ENCODE results near the gene PHOSPHO1. TPM values are rescaled to one million over a fixed set of nuclear protein-coding genes. Genes with fewer than 3 reads are reported as not detected.

The PHOSPHO1 gene
- total RNA-seq, 1 experiment from 2014 or later = 0.54 TPM

DNA sequence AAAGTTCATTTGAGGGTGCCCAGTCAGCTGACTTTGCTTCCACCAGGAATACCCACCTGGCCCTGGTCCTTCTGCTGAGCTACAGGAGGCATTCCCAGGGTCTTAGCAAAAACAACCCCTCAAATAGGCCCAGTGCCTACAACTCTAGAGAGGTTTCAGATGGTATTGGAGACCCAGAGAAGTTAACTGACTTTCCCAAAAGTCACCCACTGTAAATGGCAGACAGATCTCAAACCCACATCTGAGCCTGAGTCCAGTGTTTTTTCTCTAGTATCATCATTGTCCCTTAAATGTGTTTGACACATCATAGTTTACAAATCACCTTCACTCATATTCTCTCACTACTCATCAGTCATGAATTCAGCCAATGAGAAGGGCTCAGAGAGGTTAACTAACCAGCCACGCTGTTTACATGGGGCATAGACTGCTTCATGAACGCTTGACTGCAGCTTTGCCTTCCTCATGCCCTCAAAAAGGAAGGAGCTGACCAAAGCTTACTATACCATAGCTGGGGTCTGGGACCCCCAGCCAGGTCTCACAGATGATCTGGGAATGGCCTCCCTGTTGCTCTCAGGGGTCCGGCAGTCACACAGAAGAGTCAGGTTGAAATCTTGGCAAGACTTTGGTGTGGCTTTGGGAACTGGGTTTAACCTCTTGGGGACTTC lies 3.7 kb downstream of the PHOSPHO1 start:
- DNase-seq (ENCODE audit: low read depth, low spot score) (no peak), ATAC-seq (no peak)
- peaks cover 5% of the 10 kb centered on the region; the same call in 1 of the 2 replicates for H3K27me3 ChIP-seq (ENCODE audit: control insufficient read depth, insufficient read depth, low read length)
- peaks cover 17% of the 10 kb centered on the region for H3K4me1 ChIP-seq (ENCODE audit: control insufficient read depth, insufficient read depth, low read length)
- CTCF ChIA-PET = interaction anchor here (1.1 kb wide), 1 partner anchor 12 kb away, joined by 3 read pairs; no protein-coding TSS in a partner anchor
- POLR2A ChIA-PET = no interaction called here
- no peaks in the 10 kb centered on the region for H3K9me3 ChIP-seq (ENCODE audit: control insufficient read depth, insufficient read depth, low read depth, low read length)
- H3K36me3 ChIP-seq (ENCODE audit: control insufficient read depth, insufficient read depth, low read length) = no peaks in the 10 kb centered on the region; the same call in 1 of the 2 replicates
- in situ Hi-C loops (cut with HindIII; ENCODE audit: low pct_unique_long_range_greater_than_20kb, low sequenced_read_pairs) = no loop called here
- TF ChIP-seq POLR2AphosphoS5 (IDR thresholded peaks at IDR 0.05; ENCODE audit: low read depth, low read length) (no peak), SIN3A (IDR thresholded peaks at IDR 0.05; ENCODE audit: borderline replicate concordance, insufficient read depth, low read depth, low read length) (no peak), TCF7L2 (IDR thresholded peaks at IDR 0.05; ENCODE audit: low read depth, low read length) (no peak)
- TF ChIP-seq, protein P1, sequence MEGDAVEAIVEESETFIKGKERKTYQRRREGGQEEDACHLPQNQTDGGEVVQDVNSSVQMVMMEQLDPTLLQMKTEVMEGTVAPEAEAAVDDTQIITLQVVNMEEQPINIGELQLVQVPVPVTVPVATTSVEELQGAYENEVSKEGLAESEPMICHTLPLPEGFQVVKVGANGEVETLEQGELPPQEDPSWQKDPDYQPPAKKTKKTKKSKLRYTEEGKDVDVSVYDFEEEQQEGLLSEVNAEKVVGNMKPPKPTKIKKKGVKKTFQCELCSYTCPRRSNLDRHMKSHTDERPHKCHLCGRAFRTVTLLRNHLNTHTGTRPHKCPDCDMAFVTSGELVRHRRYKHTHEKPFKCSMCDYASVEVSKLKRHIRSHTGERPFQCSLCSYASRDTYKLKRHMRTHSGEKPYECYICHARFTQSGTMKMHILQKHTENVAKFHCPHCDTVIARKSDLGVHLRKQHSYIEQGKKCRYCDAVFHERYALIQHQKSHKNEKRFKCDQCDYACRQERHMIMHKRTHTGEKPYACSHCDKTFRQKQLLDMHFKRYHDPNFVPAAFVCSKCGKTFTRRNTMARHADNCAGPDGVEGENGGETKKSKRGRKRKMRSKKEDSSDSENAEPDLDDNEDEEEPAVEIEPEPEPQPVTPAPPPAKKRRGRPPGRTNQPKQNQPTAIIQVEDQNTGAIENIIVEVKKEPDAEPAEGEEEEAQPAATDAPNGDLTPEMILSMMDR (IDR thresholded peaks at IDR 0.05) = no peak
- TF ChIP-seq, protein P2, sequence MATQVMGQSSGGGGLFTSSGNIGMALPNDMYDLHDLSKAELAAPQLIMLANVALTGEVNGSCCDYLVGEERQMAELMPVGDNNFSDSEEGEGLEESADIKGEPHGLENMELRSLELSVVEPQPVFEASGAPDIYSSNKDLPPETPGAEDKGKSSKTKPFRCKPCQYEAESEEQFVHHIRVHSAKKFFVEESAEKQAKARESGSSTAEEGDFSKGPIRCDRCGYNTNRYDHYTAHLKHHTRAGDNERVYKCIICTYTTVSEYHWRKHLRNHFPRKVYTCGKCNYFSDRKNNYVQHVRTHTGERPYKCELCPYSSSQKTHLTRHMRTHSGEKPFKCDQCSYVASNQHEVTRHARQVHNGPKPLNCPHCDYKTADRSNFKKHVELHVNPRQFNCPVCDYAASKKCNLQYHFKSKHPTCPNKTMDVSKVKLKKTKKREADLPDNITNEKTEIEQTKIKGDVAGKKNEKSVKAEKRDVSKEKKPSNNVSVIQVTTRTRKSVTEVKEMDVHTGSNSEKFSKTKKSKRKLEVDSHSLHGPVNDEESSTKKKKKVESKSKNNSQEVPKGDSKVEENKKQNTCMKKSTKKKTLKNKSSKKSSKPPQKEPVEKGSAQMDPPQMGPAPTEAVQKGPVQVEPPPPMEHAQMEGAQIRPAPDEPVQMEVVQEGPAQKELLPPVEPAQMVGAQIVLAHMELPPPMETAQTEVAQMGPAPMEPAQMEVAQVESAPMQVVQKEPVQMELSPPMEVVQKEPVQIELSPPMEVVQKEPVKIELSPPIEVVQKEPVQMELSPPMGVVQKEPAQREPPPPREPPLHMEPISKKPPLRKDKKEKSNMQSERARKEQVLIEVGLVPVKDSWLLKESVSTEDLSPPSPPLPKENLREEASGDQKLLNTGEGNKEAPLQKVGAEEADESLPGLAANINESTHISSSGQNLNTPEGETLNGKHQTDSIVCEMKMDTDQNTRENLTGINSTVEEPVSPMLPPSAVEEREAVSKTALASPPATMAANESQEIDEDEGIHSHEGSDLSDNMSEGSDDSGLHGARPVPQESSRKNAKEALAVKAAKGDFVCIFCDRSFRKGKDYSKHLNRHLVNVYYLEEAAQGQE (IDR thresholded peaks at IDR 0.05; ENCODE audit: insufficient read depth in 1 of 2, low read depth in 2 of 2, low read length in 1 of 2) = no peak
- no peak overlapping the region for H3K27ac ChIP-seq (ENCODE audit: low read length)
- no peak overlapping the region for H3K4me3 ChIP-seq (ENCODE audit: low read depth in 2 of 2, low read length in 2 of 2)
- intact Hi-C loops (cut with micrococcal nuclease; ENCODE audit: unreplicated experiment) = loop anchor here (2.0 to 10.0 kb wide), 2 partner anchors 46 to 172 kb away; no protein-coding TSS in a partner anchor
- BruUV-seq (replicated peaks) = no TSS peak

GRCh38 chr17:49225554-49226236 lies 4.9 kb downstream of the PHOSPHO1 start:
- ChIA-PET POLR2A (interaction anchor here (0.6 kb wide), 1 partner anchor 39 kb away, joined by 6 read pairs; no protein-coding TSS in a partner anchor), CTCF (interaction anchor here (0.6 to 1.1 kb wide), 4 partner anchors 11 to 154 kb away, joined by 3 to 6 read pairs (median 3); no protein-coding TSS in a partner anchor)
- intact Hi-C loops (cut with micrococcal nuclease; ENCODE audit: unreplicated experiment) = loop anchor here (2.0 to 10.0 kb wide), 2 partner anchors 45 to 171 kb away; no protein-coding TSS in a partner anchor
- no peak overlapping the region for H3K4me3 ChIP-seq (ENCODE audit: low read depth in 2 of 2, low read length in 2 of 2)
- H3K27ac ChIP-seq (ENCODE audit: low read length) = no peak overlapping the region
- ATAC-seq (no peak), DNase-seq (ENCODE audit: low read depth, low spot score) (no peak)
- H3K27me3 ChIP-seq (ENCODE audit: control insufficient read depth, insufficient read depth, low read length) = peaks cover 2% of the 10 kb centered on the region; the same call in 1 of the 2 replicates
- no peaks in the 10 kb centered on the region for H3K9me3 ChIP-seq (ENCODE audit: control insufficient read depth, insufficient read depth, low read depth, low read length)
- no TSS peak for BruUV-seq (replicated peaks)
- no peaks in the 10 kb centered on the region; the same call in 1 of the 2 replicates for H3K36me3 ChIP-seq (ENCODE audit: control insufficient read depth, insufficient read depth, low read length)
- in situ Hi-C loops (cut with HindIII; ENCODE audit: low pct_unique_long_range_greater_than_20kb, low sequenced_read_pairs) = no loop called here
- peaks cover 17% of the 10 kb centered on the region for H3K4me1 ChIP-seq (ENCODE audit: control insufficient read depth, insufficient read depth, low read length)
- TF ChIP-seq POLR2AphosphoS5 (IDR thresholded peaks at IDR 0.05; ENCODE audit: low read depth, low read length) (no peak), TCF7L2 (IDR thresholded peaks at IDR 0.05; ENCODE audit: low read depth, low read length) (no peak), SIN3A (IDR thresholded peaks at IDR 0.05; ENCODE audit: borderline replicate concordance, insufficient read depth, low read depth, low read length) (no peak)
- TF ChIP-seq, protein P1 (IDR thresholded peaks at IDR 0.05) = no peak
- TF ChIP-seq, protein P2 (IDR thresholded peaks at IDR 0.05; ENCODE audit: insufficient read depth in 1 of 2, low read depth in 2 of 2, low read length in 1 of 2) = no peak

Measured in Panc1 (cell line).